ENCODE measurements around the gene SLC38A7. TPM values are rescaled to one million over a fixed set of nuclear protein-coding genes. Genes with fewer than 3 reads are reported as not detected.

SLC38A7 gene
- total and polyA plus RNA-seq, 2 of the 13 experiments (the other 11 are each of a cell fraction or from before 2014, with no cell fraction given): 13.2 to 14.1 TPM

GRCh38 chr16:58684354-58685083 is at the start of gene SLC38A7 (continued):
- TF ChIP-seq ZNF503 (CRISPR knock-in tag; IDR thresholded peaks at IDR 0.05) (peak; percentile 78), BORCS8-MEF2B (CRISPR knock-in tag; IDR thresholded peaks at IDR 0.05) (peak; percentile 85), TRIM24 (CRISPR knock-in tag; IDR thresholded peaks at IDR 0.05) (no peak), ETV5 (CRISPR knock-in tag; IDR thresholded peaks at IDR 0.05; ENCODE audit: borderline replicate concordance) (peak; percentile 36; the same call in 1 of the 2 replicates), TCF12 (IDR thresholded peaks at IDR 0.05) (no peak), TCF12 (CRISPR knock-in tag; IDR thresholded peaks at IDR 0.05) (no peak), ZNF407 (CRISPR knock-in tag; IDR thresholded peaks at IDR 0.05; ENCODE audit: not compliant biosample characterization) (no peak), BHLHE40 (IDR thresholded peaks at IDR 0.05; ENCODE audit: low read length) (peak; percentile 96), TAF1 (CRISPR knock-in tag; IDR thresholded peaks at IDR 0.05) (peak; percentile 72; the same call in 1 of the 2 replicates), ZNF7 (CRISPR knock-in tag; IDR thresholded peaks at IDR 0.05) (no peak), MED1 (CRISPR knock-in tag; IDR thresholded peaks at IDR 0.05) (peak; percentile 72), FOSL1 (CRISPR knock-in tag; IDR thresholded peaks at IDR 0.05; ENCODE audit: borderline replicate concordance) (0 out of 2 replicates have a peak, but pooled peaks have one; percentile 21), TERF1 (CRISPR knock-in tag; IDR thresholded peaks at IDR 0.05) (no peak), ZNF549 (CRISPR knock-in tag; IDR thresholded peaks at IDR 0.05) (no peak), SP2 (CRISPR knock-in tag; IDR thresholded peaks at IDR 0.05) (peak; percentile 51; the same call in 1 of the 2 replicates), MATR3 (CRISPR knock-in tag; IDR thresholded peaks at IDR 0.05) (no peak), ZNF510 (CRISPR knock-in tag; IDR thresholded peaks at IDR 0.05; ENCODE audit: low read depth) (0 out of 2 replicates have a peak, but pooled peaks have one; percentile 26), HMGA1 (CRISPR knock-in tag; conservative IDR thresholded peaks at IDR 0.05) (no peak), ZNF709 (CRISPR knock-in tag; IDR thresholded peaks at IDR 0.05) (no peak), SUZ12 (IDR thresholded peaks at IDR 0.05; ENCODE audit: low read depth, low read length) (peak; percentile 89)

Data from HepG2 (cell line).